ENCODE measurements around the gene FUT4. TPM values are rescaled to one million over a fixed set of nuclear protein-coding genes. Genes with fewer than 3 reads are reported as not detected.

The FUT4 gene
- total RNA-seq, 1 experiment from 2014 or later = 7.7 TPM

DNA sequence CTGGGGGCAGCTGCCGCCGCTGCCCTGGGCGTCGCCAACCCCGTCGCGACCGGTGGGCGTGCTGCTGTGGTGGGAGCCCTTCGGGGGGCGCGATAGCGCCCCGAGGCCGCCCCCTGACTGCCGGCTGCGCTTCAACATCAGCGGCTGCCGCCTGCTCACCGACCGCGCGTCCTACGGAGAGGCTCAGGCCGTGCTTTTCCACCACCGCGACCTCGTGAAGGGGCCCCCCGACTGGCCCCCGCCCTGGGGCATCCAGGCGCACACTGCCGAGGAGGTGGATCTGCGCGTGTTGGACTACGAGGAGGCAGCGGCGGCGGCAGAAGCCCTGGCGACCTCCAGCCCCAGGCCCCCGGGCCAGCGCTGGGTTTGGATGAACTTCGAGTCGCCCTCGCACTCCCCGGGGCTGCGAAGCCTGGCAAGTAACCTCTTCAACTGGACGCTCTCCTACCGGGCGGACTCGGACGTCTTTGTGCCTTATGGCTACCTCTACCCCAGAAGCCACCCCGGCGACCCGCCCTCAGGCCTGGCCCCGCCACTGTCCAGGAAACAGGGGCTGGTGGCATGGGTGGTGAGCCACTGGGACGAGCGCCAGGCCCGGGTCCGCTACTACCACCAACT lies 1.0 kb downstream of the FUT4 start (continued):
- TF ChIP-seq, protein P1, sequence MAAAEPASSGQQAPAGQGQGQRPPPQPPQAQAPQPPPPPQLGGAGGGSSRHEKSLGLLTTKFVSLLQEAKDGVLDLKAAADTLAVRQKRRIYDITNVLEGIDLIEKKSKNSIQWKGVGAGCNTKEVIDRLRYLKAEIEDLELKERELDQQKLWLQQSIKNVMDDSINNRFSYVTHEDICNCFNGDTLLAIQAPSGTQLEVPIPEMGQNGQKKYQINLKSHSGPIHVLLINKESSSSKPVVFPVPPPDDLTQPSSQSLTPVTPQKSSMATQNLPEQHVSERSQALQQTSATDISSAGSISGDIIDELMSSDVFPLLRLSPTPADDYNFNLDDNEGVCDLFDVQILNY (CRISPR knock-in tag; IDR thresholded peaks at IDR 0.05) = no peak
- TF ChIP-seq SMAD4 (CRISPR knock-in tag; IDR thresholded peaks at IDR 0.05) = no peak

DNA sequence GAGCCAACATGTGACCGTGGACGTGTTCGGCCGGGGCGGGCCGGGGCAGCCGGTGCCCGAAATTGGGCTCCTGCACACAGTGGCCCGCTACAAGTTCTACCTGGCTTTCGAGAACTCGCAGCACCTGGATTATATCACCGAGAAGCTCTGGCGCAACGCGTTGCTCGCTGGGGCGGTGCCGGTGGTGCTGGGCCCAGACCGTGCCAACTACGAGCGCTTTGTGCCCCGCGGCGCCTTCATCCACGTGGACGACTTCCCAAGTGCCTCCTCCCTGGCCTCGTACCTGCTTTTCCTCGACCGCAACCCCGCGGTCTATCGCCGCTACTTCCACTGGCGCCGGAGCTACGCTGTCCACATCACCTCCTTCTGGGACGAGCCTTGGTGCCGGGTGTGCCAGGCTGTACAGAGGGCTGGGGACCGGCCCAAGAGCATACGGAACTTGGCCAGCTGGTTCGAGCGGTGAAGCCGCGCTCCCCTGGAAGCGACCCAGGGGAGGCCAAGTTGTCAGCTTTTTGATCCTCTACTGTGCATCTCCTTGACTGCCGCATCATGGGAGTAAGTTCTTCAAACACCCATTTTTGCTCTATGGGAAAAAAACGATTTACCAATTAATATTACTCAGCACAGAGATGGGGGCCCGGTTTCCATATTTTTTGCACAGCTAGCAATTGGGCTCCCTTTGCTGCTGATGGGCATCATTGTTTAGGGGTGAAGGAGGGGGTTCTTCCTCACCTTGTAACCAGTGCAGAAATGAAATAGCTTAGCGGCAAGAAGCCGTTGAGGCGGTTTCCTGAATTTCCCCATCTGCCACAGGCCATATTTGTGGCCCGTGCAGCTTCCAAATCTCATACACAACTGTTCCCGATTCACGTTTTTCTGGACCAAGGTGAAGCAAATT lies 1.8 kb downstream of the FUT4 start:
- H3K27me3 Mint-ChIP-seq (ENCODE audit: low read depth) = peaks cover 44% of the 10 kb centered on the region
- no peak overlapping the region for H3K27ac Mint-ChIP-seq
- DNase-seq (ENCODE audit: low spot score) (peak; percentile 22), ATAC-seq (no peak)
- H3K36me3 Mint-ChIP-seq = no peaks in the 10 kb centered on the region
- H3K4me1 Mint-ChIP-seq = peaks cover 30% of the 10 kb centered on the region
- H3K9me3 Mint-ChIP-seq = no peaks in the 10 kb centered on the region
- POLR2A ChIA-PET = no interaction called here
- CTCF ChIA-PET = no interaction called here
- H3K4me3 Mint-ChIP-seq = peak overlapping the region; percentile 79
- TF ChIP-seq NR2C2 (CRISPR knock-in tag; IDR thresholded peaks at IDR 0.05) = no peak
- TF ChIP-seq EMX1 (CRISPR knock-in tag; IDR thresholded peaks at IDR 0.05) = no peak
- TF ChIP-seq, protein P1 (CRISPR knock-in tag; IDR thresholded peaks at IDR 0.05) = no peak
- TF ChIP-seq IRF2 (CRISPR knock-in tag; IDR thresholded peaks at IDR 0.05; ENCODE audit: borderline replicate concordance, low read depth) = no peak
- TF ChIP-seq, protein P2, sequence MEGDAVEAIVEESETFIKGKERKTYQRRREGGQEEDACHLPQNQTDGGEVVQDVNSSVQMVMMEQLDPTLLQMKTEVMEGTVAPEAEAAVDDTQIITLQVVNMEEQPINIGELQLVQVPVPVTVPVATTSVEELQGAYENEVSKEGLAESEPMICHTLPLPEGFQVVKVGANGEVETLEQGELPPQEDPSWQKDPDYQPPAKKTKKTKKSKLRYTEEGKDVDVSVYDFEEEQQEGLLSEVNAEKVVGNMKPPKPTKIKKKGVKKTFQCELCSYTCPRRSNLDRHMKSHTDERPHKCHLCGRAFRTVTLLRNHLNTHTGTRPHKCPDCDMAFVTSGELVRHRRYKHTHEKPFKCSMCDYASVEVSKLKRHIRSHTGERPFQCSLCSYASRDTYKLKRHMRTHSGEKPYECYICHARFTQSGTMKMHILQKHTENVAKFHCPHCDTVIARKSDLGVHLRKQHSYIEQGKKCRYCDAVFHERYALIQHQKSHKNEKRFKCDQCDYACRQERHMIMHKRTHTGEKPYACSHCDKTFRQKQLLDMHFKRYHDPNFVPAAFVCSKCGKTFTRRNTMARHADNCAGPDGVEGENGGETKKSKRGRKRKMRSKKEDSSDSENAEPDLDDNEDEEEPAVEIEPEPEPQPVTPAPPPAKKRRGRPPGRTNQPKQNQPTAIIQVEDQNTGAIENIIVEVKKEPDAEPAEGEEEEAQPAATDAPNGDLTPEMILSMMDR (IDR thresholded peaks at IDR 0.05) = no peak
- 0 out of 2 replicates have a peak, but pooled peaks have one; percentile 7 for TF ChIP-seq MAX (CRISPR knock-in tag; IDR thresholded peaks at IDR 0.05)
- TF ChIP-seq ERG (CRISPR knock-in tag; IDR thresholded peaks at IDR 0.05) = no peak
- no peak for TF ChIP-seq PRRX2 (CRISPR knock-in tag; IDR thresholded peaks at IDR 0.05)
- no peak for TF ChIP-seq JUN (CRISPR knock-in tag; IDR thresholded peaks at IDR 0.05)

DNA sequence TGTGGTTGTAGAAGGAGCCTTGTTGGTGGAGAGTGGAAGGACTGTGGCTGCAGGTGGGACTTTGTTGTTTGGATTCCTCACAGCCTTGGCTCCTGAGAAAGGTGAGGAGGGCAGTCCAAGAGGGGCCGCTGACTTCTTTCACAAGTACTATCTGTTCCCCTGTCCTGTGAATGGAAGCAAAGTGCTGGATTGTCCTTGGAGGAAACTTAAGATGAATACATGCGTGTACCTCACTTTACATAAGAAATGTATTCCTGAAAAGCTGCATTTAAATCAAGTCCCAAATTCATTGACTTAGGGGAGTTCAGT lies 2.4 kb downstream of the FUT4 start:
- POLR2A ChIA-PET = no interaction called here
- Mint-ChIP-seq H3K36me3 (no peaks in the 10 kb centered on the region), H3K4me3 (peak overlapping the region; percentile 79), H3K9me3 (no peaks in the 10 kb centered on the region), H3K4me1 (peaks cover 30% of the 10 kb centered on the region), H3K27ac (no peak overlapping the region), H3K27me3 (ENCODE audit: low read depth) (peaks cover 42% of the 10 kb centered on the region)
- CTCF ChIA-PET = no interaction called here
- DNase-seq (ENCODE audit: low spot score) (no peak), ATAC-seq (no peak)
- TF ChIP-seq SMAD4 (CRISPR knock-in tag; IDR thresholded peaks at IDR 0.05) = no peak
- no peak for TF ChIP-seq ZSCAN18 (CRISPR knock-in tag; IDR thresholded peaks at IDR 0.05)
- TF ChIP-seq, protein P3, sequence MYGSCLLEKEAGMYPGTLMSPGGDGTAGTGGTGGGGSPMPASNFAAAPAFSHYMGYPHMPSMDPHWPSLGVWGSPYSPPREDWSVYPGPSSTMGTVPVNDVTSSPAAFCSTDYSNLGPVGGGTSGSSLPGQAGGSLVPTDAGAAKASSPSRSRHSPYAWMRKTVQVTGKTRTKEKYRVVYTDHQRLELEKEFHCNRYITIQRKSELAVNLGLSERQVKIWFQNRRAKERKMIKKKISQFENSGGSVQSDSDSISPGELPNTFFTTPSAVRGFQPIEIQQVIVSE (CRISPR knock-in tag; IDR thresholded peaks at IDR 0.05; ENCODE audit: borderline replicate concordance) = no peak
- TF ChIP-seq OVOL2 (CRISPR knock-in tag; IDR thresholded peaks at IDR 0.05; ENCODE audit: borderline replicate concordance) = no peak
- TF ChIP-seq TEAD1 (CRISPR knock-in tag; IDR thresholded peaks at IDR 0.05) = no peak
- TF ChIP-seq, protein P1 (CRISPR knock-in tag; IDR thresholded peaks at IDR 0.05) = no peak
- no peak for TF ChIP-seq NR2C2 (CRISPR knock-in tag; IDR thresholded peaks at IDR 0.05)
- TF ChIP-seq RORB (CRISPR knock-in tag; IDR thresholded peaks at IDR 0.05) = no peak
- no peak for TF ChIP-seq KAT7 (CRISPR knock-in tag; IDR thresholded peaks at IDR 0.05; ENCODE audit: borderline replicate concordance)
- TF ChIP-seq CREB1 (CRISPR knock-in tag; IDR thresholded peaks at IDR 0.05) = no peak
- TF ChIP-seq PRRX2 (CRISPR knock-in tag; IDR thresholded peaks at IDR 0.05) = no peak
- TF ChIP-seq, protein P4, sequence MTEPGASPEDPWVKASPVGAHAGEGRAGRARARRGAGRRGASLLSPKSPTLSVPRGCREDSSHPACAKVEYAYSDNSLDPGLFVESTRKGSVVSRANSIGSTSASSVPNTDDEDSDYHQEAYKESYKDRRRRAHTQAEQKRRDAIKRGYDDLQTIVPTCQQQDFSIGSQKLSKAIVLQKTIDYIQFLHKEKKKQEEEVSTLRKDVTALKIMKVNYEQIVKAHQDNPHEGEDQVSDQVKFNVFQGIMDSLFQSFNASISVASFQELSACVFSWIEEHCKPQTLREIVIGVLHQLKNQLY (CRISPR knock-in tag; IDR thresholded peaks at IDR 0.05) = no peak
- TF ChIP-seq NFATC4 (CRISPR knock-in tag; IDR thresholded peaks at IDR 0.05) = no peak
- no peak for TF ChIP-seq ZNF121 (CRISPR knock-in tag; IDR thresholded peaks at IDR 0.05)
- TF ChIP-seq, protein P5, sequence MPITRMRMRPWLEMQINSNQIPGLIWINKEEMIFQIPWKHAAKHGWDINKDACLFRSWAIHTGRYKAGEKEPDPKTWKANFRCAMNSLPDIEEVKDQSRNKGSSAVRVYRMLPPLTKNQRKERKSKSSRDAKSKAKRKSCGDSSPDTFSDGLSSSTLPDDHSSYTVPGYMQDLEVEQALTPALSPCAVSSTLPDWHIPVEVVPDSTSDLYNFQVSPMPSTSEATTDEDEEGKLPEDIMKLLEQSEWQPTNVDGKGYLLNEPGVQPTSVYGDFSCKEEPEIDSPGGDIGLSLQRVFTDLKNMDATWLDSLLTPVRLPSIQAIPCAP (CRISPR knock-in tag; IDR thresholded peaks at IDR 0.05) = no peak

Measured in WTC11 (cell line).